Thoracic aorta (tissue), 2 donors: ENCODE measurements around the gene ITGAE. TPM values are rescaled to one million over a fixed set of nuclear protein-coding genes. Genes with fewer than 3 reads are reported as not detected.

Experiments used
- ATAC-seq: fragments of 150-250 bp; one replicate; pipeline ENCODE4 v1.8.0; 2017; ENCODE audit warnings: low read depth; ENCODE audit not compliant: insufficient number of reproducible peaks, low FRiP score
- DNase-seq: peaks from one replicate; pipeline ENCODE4 v3.0.0-alpha.2; 2020; ENCODE audit warnings: low spot score
- H3K27ac ChIP-seq, 2 donors: fragments of 200-600 bp; sonication (generic); 1 replicate in 1 of 2; 2 replicates in 1 of 2; pipeline ENCODE4 v1.5.1; 2016; ENCODE audit warnings: mild to moderate bottlenecking in 2 of 2, moderate library complexity in 2 of 2
- H3K27me3 ChIP-seq: fragments of 200-600 bp; sonication (generic); replicated peaks from 2 replicates; pipeline ENCODE4 v1.6.0; 2016; ENCODE audit warnings: mild to moderate bottlenecking; ENCODE audit not compliant: insufficient read depth
- H3K36me3 ChIP-seq: fragments of 200-600 bp; sonication (generic); one replicate; pipeline ENCODE4 v1.5.1; 2016
- H3K4me1 ChIP-seq, 2 donors: fragments of 200-600 bp; sonication (generic); 1 replicate in 1 of 2; 2 replicates in 1 of 2; pipeline versions ENCODE4 v1.5.1 to v1.6.0; 2016; ENCODE audit warnings: low read depth in 2 of 2, mild to moderate bottlenecking in 1 of 2; ENCODE audit not compliant: control insufficient read depth in 1 of 2
- H3K4me3 ChIP-seq: fragments of 200-600 bp; sonication (generic); 2 replicates; pipeline ENCODE4 v1.5.1; 2016; ENCODE audit warnings: mild to moderate bottlenecking
- H3K9me3 ChIP-seq: fragments of 200-600 bp; sonication (generic); 2 replicates; pipeline ENCODE4 v1.5.1; 2016
- total RNA-seq, 2 donors: library from RNA; depleted of rRNA; stranded (reverse); fragments of >200 nt; gene quantifications; one replicate each; pipeline versions ENCODE4 v1.1.0 to v1.2.3, GENCODE V29; 2016
- TF ChIP-seq, protein P1 (sequence below): fragments of 200-600 bp; sonication (generic); IDR thresholded peaks from one replicate; pipeline ENCODE4 v1.5.1; 2019; ENCODE audit warnings: antibody characterized with exemption

Gene ITGAE
- total RNA-seq, 2 donors from 2014 or later: 4.2 to 23.4 TPM

- no peaks in the 10 kb centered on the region for H3K4me1 ChIP-seq
- TF ChIP-seq, protein P1, sequence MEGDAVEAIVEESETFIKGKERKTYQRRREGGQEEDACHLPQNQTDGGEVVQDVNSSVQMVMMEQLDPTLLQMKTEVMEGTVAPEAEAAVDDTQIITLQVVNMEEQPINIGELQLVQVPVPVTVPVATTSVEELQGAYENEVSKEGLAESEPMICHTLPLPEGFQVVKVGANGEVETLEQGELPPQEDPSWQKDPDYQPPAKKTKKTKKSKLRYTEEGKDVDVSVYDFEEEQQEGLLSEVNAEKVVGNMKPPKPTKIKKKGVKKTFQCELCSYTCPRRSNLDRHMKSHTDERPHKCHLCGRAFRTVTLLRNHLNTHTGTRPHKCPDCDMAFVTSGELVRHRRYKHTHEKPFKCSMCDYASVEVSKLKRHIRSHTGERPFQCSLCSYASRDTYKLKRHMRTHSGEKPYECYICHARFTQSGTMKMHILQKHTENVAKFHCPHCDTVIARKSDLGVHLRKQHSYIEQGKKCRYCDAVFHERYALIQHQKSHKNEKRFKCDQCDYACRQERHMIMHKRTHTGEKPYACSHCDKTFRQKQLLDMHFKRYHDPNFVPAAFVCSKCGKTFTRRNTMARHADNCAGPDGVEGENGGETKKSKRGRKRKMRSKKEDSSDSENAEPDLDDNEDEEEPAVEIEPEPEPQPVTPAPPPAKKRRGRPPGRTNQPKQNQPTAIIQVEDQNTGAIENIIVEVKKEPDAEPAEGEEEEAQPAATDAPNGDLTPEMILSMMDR: no peak
- DNase-seq (no peak), ATAC-seq (no peak)
- no peak overlapping the region for H3K4me3 ChIP-seq
- H3K27ac ChIP-seq: no peak overlapping the region
- no peaks in the 10 kb centered on the region for H3K27me3 ChIP-seq
- H3K36me3 ChIP-seq: no peaks in the 10 kb centered on the region
- no peaks in the 10 kb centered on the region for H3K9me3 ChIP-seq
These were observed 115.8 kb downstream of the ITGAE start for GRCh38 chr17:3685174-3685573.

DNA sequence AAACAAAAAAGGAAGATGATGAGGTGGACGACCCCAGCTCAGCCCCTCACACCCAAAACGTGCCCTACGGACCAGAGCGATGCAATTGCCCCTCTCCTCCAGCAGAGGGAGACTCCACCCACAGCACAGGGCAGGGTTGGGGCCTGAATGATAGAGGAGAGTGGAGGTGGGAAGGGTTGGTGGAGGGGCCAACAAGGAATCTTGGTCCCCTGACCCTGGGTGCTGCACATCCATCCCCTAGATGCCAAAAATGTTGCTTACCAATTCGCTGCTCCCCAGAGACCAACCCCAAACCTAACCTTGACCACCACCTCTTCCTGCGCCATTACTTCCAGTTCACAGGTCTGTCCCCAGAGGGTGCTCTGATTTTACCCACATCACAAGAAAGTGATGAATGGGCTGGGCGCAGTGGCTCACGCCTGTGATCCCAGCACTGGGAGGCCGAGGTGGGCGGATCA, 117.9 kb downstream of the ITGAE start:
- Histone ChIP-seq H3K4me1 (no peaks in the 10 kb centered on the region), H3K27me3 (no peaks in the 10 kb centered on the region), H3K9me3 (no peaks in the 10 kb centered on the region), H3K27ac (no peak overlapping the region), H3K4me3 (no peak overlapping the region), H3K36me3 (no peaks in the 10 kb centered on the region)
- TF ChIP-seq, protein P1: peak; percentile 69
- ATAC-seq: no peak
- DNase-seq: no peak

- no peak overlapping the region for H3K4me3 ChIP-seq
- H3K9me3 ChIP-seq: no peaks in the 10 kb centered on the region
- H3K27me3 ChIP-seq: no peaks in the 10 kb centered on the region
- no peak overlapping the region for H3K27ac ChIP-seq
- H3K4me1 ChIP-seq: no peaks in the 10 kb centered on the region
- no peak for ATAC-seq
- no peaks in the 10 kb centered on the region for H3K36me3 ChIP-seq
- TF ChIP-seq, protein P1: no peak
- no peak for DNase-seq
These were observed 119.0 kb downstream of the ITGAE start for GRCh38 chr17:3682033-3682432.

GRCh38 chr17:3681565-3681964, 119.4 kb downstream of the ITGAE start:
- ATAC-seq: no peak
- no peaks in the 10 kb centered on the region for H3K27me3 ChIP-seq
- no peaks in the 10 kb centered on the region for H3K9me3 ChIP-seq
- no peaks in the 10 kb centered on the region for H3K36me3 ChIP-seq
- TF ChIP-seq, protein P1: no peak
- no peak for DNase-seq
- no peak overlapping the region for H3K27ac ChIP-seq
- H3K4me3 ChIP-seq: no peak overlapping the region
- H3K4me1 ChIP-seq: no peaks in the 10 kb centered on the region

- no peaks in the 10 kb centered on the region for H3K36me3 ChIP-seq
- H3K27me3 ChIP-seq: no peaks in the 10 kb centered on the region
- H3K9me3 ChIP-seq: no peaks in the 10 kb centered on the region
- no peaks in the 10 kb centered on the region for H3K4me1 ChIP-seq
- no peak overlapping the region for H3K4me3 ChIP-seq
- ATAC-seq: no peak
- DNase-seq: no peak
- TF ChIP-seq, protein P1: no peak
- H3K27ac ChIP-seq: no peak overlapping the region
These were observed 119.9 kb downstream of the ITGAE start for GRCh38 chr17:3681057-3681456.
